A673 (cell line): Measurements from ENCODE around the gene URB1.

Experiments
- EZH2 ChIP-seq: fragments of 200-600 bp; sonication (generic); IDR thresholded peaks from 2 replicates; pipeline ENCODE4 v1.6.1; 2017; ENCODE audit warnings: borderline replicate concordance, low read depth, mild to moderate bottlenecking, mixed read lengths, antibody characterized with exemption, low read length; ENCODE audit not compliant: poor library complexity, severe bottlenecking
- TF ChIP-seq, protein P1 (sequence below): fragments of 300-800, 200-600 bp; sonication (generic); conservative IDR thresholded peaks from 2 replicates; pipeline ENCODE4 v1.5.1; 2017; ENCODE audit warnings: low read depth, mild to moderate bottlenecking, antibody characterized with exemption, low read length, moderate library complexity, mixed read lengths

DNA sequence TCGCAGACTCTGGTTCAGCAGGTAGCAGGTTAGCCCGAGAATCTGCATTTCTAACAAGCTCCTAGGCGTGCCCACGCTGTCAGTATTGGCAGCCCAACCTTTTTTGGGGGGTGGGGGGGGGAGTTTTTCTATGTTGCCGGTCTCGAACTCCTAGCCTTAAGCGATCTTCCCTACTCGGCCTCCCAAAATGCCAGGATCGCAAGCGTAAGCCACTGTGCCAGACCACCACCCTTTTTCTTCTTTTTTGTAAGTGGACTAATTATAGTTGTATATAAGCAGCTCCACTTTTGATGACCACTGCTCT lies 113.5 kb downstream of the URB1 start:
- TF ChIP-seq, protein P1, sequence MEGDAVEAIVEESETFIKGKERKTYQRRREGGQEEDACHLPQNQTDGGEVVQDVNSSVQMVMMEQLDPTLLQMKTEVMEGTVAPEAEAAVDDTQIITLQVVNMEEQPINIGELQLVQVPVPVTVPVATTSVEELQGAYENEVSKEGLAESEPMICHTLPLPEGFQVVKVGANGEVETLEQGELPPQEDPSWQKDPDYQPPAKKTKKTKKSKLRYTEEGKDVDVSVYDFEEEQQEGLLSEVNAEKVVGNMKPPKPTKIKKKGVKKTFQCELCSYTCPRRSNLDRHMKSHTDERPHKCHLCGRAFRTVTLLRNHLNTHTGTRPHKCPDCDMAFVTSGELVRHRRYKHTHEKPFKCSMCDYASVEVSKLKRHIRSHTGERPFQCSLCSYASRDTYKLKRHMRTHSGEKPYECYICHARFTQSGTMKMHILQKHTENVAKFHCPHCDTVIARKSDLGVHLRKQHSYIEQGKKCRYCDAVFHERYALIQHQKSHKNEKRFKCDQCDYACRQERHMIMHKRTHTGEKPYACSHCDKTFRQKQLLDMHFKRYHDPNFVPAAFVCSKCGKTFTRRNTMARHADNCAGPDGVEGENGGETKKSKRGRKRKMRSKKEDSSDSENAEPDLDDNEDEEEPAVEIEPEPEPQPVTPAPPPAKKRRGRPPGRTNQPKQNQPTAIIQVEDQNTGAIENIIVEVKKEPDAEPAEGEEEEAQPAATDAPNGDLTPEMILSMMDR, result no peak
- no peak for TF ChIP-seq EZH2
